HepG2 (cell line): ENCODE measurements around the gene PCYT2. TPM values are rescaled to one million over a fixed set of nuclear protein-coding genes. Genes with fewer than 3 reads are reported as not detected.

ENCODE experiments used
- AGO1 ChIP-seq: fragments of 200-400 bp; formaldehyde crosslinking; IDR thresholded peaks from 2 replicates; pipeline ENCODE4 v1.6.1; 2017; ENCODE audit warnings: mild to moderate bottlenecking, low read depth, low read length, moderate library complexity; ENCODE audit not compliant: poor library complexity, severe bottlenecking
- CERS6 ChIP-seq: sonication (generic); formaldehyde crosslinking; IDR thresholded peaks from 2 replicates; pipeline ENCODE4 v1.5.0; 2020; ENCODE audit warnings: missing genetic modification reagents
- DBP ChIP-seq: sonication (generic); formaldehyde crosslinking; IDR thresholded peaks from 2 replicates; pipeline ENCODE4 v1.4.0; 2020; ENCODE audit warnings: missing genetic modification reagents; ENCODE audit errors: not compliant biosample characterization
- DNMT1 ChIP-seq: sonication (generic); formaldehyde crosslinking; IDR thresholded peaks from 2 replicates; pipeline ENCODE4 v1.5.1; 2020; ENCODE audit warnings: mild to moderate bottlenecking, missing genetic modification reagents
- FLYWCH1 ChIP-seq: sonication (generic); formaldehyde crosslinking; IDR thresholded peaks from 2 replicates; pipeline ENCODE4 v1.8.1; 2023; ENCODE audit warnings: mild to moderate bottlenecking, missing genetic modification reagents
- HNF4G ChIP-seq, 2 experiments: sonication (generic) in 1 of 2; formaldehyde crosslinking in 1 of 2; IDR thresholded peaks; 2 replicates each; pipeline versions ENCODE4 v1.4.0 to v1.6.1; 2011 to 2020; ENCODE audit warnings: borderline replicate concordance in 2 of 2, low read depth in 2 of 2, mild to moderate bottlenecking in 2 of 2, low read length in 1 of 2, missing genetic modification reagents in 1 of 2, moderate library complexity in 1 of 2
- IRF2 ChIP-seq: IDR thresholded peaks from 2 replicates; pipeline ENCODE4 v1.6.1; 2018; ENCODE audit warnings: missing genetic modification reagents, missing compliant biosample characterization
- LBX2 ChIP-seq: sonication (generic); formaldehyde crosslinking; IDR thresholded peaks from 2 replicates; pipeline ENCODE4 v1.5.0; 2020; ENCODE audit warnings: missing genetic modification reagents, mild to moderate bottlenecking, borderline replicate concordance
- MAX ChIP-seq: IDR thresholded peaks from 2 replicates; pipeline ENCODE4 v1.6.1; 2012; ENCODE audit warnings: inconsistent platforms
- NFYB ChIP-seq: sonication (generic); formaldehyde crosslinking; IDR thresholded peaks from 2 replicates; pipeline ENCODE4 v1.4.0; 2020; ENCODE audit warnings: missing genetic modification reagents
- PRPF4 ChIP-seq: fragments of 200-400 bp; formaldehyde crosslinking; IDR thresholded peaks from 2 replicates; pipeline ENCODE4 v1.6.1; 2016; ENCODE audit warnings: low read length, low read depth; ENCODE audit not compliant: poor library complexity, severe bottlenecking
- RCOR2 ChIP-seq: IDR thresholded peaks from 2 replicates; pipeline ENCODE4 v1.6.1; 2016; ENCODE audit warnings: missing biosample characterization, missing genetic modification reagents
- REST ChIP-seq, 2 experiments: IDR thresholded peaks; 2 replicates each; pipeline ENCODE4 v1.6.1; 2011 to 2012; ENCODE audit warnings: low read length in 2 of 2, borderline replicate concordance in 1 of 2, low read depth in 1 of 2, mild to moderate bottlenecking in 1 of 2, moderate library complexity in 1 of 2
- TARDBP ChIP-seq: sonication (generic); formaldehyde crosslinking; IDR thresholded peaks from 2 replicates; pipeline ENCODE4 v1.8.0; 2022; ENCODE audit warnings: mild to moderate bottlenecking, missing genetic modification reagents
- TOPORS ChIP-seq: sonication (generic); formaldehyde crosslinking; IDR thresholded peaks from 2 replicates; pipeline ENCODE4 v1.8.0; 2023; ENCODE audit warnings: mild to moderate bottlenecking, missing genetic modification reagents
- ZFP36L2 ChIP-seq: sonication (generic); formaldehyde crosslinking; IDR thresholded peaks from 2 replicates; pipeline ENCODE4 v1.4.0; 2020; ENCODE audit warnings: missing genetic modification reagents
- ZFY ChIP-seq: sonication (generic); formaldehyde crosslinking; IDR thresholded peaks from 2 replicates; pipeline ENCODE4 v1.4.0; 2020; ENCODE audit warnings: missing genetic modification reagents
- ZNF121 ChIP-seq: sonication (generic); formaldehyde crosslinking; IDR thresholded peaks from 2 replicates; pipeline ENCODE4 v1.5.0; 2020; ENCODE audit warnings: mild to moderate bottlenecking, missing genetic modification reagents
- ZNF224 ChIP-seq: sonication (generic); formaldehyde crosslinking; IDR thresholded peaks from 2 replicates; pipeline ENCODE4 v1.5.0; 2020; ENCODE audit warnings: mild to moderate bottlenecking, missing genetic modification reagents
- ZNF235 ChIP-seq: sonication (generic); formaldehyde crosslinking; IDR thresholded peaks from 2 replicates; pipeline ENCODE4 v1.8.1; 2023; ENCODE audit warnings: mild to moderate bottlenecking, missing genetic modification reagents, borderline replicate concordance
- ZNF790 ChIP-seq: sonication (generic); formaldehyde crosslinking; IDR thresholded peaks from 2 replicates; pipeline ENCODE4 v1.8.0; 2022; ENCODE audit warnings: missing genetic modification reagents, mild to moderate bottlenecking, borderline replicate concordance
- polyA plus RNA-seq, 8 experiments: library from polyadenylated mRNA; depleted of rRNA in 3 of 8; stranded (reverse) in 7 of 8; unstranded in 1 of 8; fragments of >200 nt; fragmentation: Illumina TruSeq in 4 of 8; extraction: Trizol in 4 of 8; gene quantifications; 2 replicates each; pipeline versions ENCODE4 v1.2.1 to v1.2.3, GENCODE V29; 2011 to 2016; ENCODE audit warnings: low read depth in 4 of 8, missing spikeins in 1 of 8, mixed read lengths in 1 of 8; ENCODE audit not compliant: insufficient read depth in 1 of 8
- total RNA-seq, 5 experiments: library from RNA; depleted of rRNA; stranded (reverse); fragments of >200 nt; fragmentation: Illumina TruSeq; extraction: Trizol; gene quantifications; 2 replicates each; pipeline ENCODE4 v1.2.3, GENCODE V29; 2016; ENCODE audit warnings: low read depth in 1 of 5
- TF ChIP-seq, protein P1 (sequence below): sonication (generic); formaldehyde crosslinking; IDR thresholded peaks from 2 replicates; pipeline ENCODE4 v1.5.1; 2020; ENCODE audit warnings: mild to moderate bottlenecking, moderate library complexity, missing genetic modification reagents

The PCYT2 gene
- total and polyA plus RNA-seq, 2 of the 13 experiments (the other 11 are each of a cell fraction or from before 2014, with no cell fraction given) = 147 to 297 TPM

DNA sequence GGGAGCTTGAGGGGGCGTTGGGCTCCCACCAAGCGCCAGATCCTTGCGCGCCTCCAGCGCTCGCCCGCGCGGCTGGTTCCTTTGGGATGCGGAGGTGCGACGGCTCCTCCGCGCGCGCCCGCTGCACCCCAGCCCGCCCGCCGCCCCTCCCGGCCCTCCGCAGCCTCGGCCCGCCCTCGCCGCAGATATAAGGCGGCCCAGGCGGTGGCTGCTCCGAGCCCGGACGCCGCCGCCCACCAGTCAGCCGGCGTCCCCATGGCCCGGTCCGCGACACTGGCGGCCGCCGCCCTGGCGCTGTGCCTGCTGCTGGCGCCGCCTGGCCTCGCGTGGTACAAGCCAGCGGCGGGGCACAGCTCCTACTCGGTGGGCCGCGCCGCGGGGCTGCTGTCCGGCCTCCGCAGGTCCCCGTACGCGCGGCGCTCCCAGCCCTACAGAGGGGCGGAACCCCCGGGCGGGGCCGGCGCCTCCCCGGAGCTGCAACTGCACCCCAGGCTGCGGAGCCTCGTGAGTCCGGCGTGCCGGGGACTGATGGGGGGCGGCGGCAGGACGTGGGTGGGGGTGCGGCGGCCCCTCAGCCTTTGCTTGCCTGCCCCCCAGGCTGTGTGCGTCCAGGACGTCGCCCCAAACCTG is 9.1 kb downstream of the PCYT2 start, which contains the start of gene NPB (continued):
- TF ChIP-seq HNF4G (IDR thresholded peaks at IDR 0.05; ENCODE audit: borderline replicate concordance, low read depth, low read length) (no peak), HNF4G (CRISPR knock-in tag; IDR thresholded peaks at IDR 0.05; ENCODE audit: borderline replicate concordance, low read depth) (peak; percentile 48; the same call in 1 of the 2 replicates), DBP (CRISPR knock-in tag) (no peak), AGO1 (peak; percentile 100), ZNF790 (CRISPR knock-in tag) (peak; percentile 88; the same call in 1 of the 2 replicates), LBX2 (CRISPR knock-in tag) (peak; percentile 63; the same call in 1 of the 2 replicates), ZNF121 (0 out of 2 replicates have a peak, but pooled peaks have one; percentile 58), IRF2 (CRISPR knock-in tag) (no peak), TOPORS (no peak), REST (IDR thresholded peaks at IDR 0.05; ENCODE audit: borderline replicate concordance in 1 of 2, low read depth in 1 of 2, low read length in 2 of 2) (no peak), ZFP36L2 (CRISPR knock-in tag) (no peak), TARDBP (no peak), FLYWCH1 (CRISPR knock-in tag) (peak; percentile 80), RCOR2 (no peak), ZNF235 (0 out of 2 replicates have a peak, but pooled peaks have one; percentile 10), CERS6 (CRISPR knock-in tag) (no peak), NFYB (CRISPR knock-in tag) (no peak), ZFY (CRISPR knock-in tag) (peak; percentile 49), PRPF4 (no peak), DNMT1 (CRISPR knock-in tag) (no peak), MAX (peak; percentile 53), ZNF224 (CRISPR knock-in tag) (no peak)
- TF ChIP-seq, protein P1, sequence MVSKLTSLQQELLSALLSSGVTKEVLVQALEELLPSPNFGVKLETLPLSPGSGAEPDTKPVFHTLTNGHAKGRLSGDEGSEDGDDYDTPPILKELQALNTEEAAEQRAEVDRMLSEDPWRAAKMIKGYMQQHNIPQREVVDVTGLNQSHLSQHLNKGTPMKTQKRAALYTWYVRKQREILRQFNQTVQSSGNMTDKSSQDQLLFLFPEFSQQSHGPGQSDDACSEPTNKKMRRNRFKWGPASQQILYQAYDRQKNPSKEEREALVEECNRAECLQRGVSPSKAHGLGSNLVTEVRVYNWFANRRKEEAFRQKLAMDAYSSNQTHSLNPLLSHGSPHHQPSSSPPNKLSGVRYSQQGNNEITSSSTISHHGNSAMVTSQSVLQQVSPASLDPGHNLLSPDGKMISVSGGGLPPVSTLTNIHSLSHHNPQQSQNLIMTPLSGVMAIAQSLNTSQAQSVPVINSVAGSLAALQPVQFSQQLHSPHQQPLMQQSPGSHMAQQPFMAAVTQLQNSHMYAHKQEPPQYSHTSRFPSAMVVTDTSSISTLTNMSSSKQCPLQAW = no peak
